CD4-positive, alpha-beta T cell treated with Interleukin-17A for 1 hour (primary cell): ENCODE results near the gene TTC31.
"Not testable (repeated sequence)": the region's sequence is repeated elsewhere in the genome, so short reads cannot be mapped to it uniquely, and the experiment has no call there.

ENCODE experiments used
- DNase-seq: peaks from one replicate; pipeline ENCODE4 v3.0.0-alpha.2; 2020

The TTC31 gene

GRCh38 chr2:74457549-74458131 lies 25.2 kb upstream of the TTC31 start:
- DNase-seq, result peak; percentile 88

GRCh38 chr2:74458132-74458937 lies 24.5 kb upstream of the TTC31 start, which contains the start of gene WBP1:
TSS of gene WBP1 (plus strand) at chr2:74458438. CDS start at chr2:74458603, 165 bp downstream.
- DNase-seq, result peak; percentile 100

GRCh38 chr2:74458938-74459363 lies 23.9 kb upstream of the TTC31 start:
- no peak for DNase-seq

DNA sequence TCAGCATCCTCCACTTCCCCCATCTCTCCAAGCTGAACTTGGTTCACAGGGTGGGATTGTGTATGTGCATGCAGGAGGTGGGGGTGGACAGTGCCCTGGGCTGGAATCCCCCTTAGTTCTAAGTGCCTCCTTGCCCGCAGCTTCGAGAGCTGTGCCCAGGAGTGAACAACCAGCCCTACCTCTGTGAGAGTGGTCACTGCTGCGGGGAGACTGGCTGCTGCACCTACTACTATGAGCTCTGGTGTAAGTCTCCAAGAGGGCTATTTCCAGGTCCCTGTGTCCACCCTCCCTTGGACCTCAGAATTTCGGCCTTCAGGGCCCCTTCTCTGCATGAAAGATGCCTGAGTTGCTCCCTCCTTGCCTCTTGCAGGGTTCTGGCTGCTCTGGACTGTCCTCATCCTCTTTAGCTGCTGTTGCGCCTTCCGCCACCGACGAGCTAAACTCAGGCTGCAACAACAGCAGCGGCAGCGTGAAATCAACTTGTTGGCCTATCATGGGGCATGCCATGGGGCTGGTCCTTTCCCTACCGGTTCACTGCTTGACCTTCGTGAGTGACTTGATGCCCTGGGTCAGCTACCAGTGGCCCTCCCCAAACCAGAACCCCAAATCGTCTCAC lies 23.3 kb upstream of the TTC31 start:
- not testable (repeated sequence) for DNase-seq

- not testable (repeated sequence) for DNase-seq
These were observed 22.7 kb upstream of the TTC31 start for GRCh38 chr2:74460187-74460586.

- DNase-seq, result no peak
These were observed 21.5 kb upstream of the TTC31 start for GRCh38 chr2:74461187-74462053.

GRCh38 chr2:74462054-74462785 lies 20.7 kb upstream of the TTC31 start:
- no peak for DNase-seq

DNA sequence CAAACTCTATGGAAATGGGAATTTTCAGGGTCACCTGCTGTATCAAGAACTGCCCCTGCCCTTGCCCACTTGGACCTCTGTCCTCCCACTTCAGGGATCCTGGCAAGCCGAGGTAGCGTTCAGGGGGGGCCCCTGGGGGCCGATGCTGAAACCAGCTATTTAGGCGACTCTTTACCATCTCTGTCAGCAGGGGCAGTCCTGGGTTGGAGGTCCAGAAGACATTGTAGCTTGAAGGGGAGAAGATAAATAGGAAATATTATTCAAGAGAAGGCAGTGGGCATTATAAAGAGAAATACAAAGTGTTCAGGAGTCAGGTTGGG lies 20.1 kb upstream of the TTC31 start:
- DNase-seq, result no peak

DNA sequence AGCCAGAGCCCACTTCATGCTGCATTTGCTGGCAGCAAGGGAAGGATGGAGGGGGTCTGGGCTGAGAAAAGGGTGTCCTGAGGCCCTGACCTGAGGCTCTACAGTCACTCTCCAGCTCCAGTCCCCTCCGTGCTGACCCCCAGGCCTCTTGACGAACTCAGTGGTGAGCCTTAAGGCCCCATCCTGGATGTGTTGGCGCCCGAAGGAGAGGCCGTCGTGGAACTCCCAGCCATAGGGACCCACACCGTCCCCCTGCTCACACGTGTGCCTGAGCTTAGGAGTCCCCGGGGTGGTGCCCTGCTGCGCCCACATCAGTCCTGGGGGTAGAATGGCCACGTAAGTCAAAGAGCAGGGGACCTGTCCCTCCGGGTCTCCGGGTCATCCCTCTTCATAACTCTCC lies 18.5 kb upstream of the TTC31 start:
- no peak for DNase-seq

DNA sequence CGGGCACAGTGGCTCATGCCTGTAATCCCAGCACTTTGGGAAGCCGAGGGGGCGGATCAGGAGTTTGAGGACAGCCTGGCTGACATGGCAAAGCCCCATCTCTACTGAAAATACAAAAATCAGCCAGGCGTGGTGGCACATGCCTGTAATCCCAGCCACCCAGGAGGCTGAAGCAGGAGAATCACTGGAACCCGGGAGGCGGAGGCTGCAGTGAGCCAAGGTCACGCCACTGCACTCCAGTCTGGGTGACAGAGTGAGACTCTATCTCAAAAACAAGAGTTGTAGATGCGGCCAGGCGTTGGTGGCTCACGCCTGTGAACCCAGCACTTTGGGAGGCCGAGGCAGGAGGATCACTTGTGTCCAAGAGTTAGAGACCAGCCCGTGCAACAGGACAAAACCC lies 12.1 kb upstream of the TTC31 start:
- DNase-seq, result not testable (repeated sequence)

DNA sequence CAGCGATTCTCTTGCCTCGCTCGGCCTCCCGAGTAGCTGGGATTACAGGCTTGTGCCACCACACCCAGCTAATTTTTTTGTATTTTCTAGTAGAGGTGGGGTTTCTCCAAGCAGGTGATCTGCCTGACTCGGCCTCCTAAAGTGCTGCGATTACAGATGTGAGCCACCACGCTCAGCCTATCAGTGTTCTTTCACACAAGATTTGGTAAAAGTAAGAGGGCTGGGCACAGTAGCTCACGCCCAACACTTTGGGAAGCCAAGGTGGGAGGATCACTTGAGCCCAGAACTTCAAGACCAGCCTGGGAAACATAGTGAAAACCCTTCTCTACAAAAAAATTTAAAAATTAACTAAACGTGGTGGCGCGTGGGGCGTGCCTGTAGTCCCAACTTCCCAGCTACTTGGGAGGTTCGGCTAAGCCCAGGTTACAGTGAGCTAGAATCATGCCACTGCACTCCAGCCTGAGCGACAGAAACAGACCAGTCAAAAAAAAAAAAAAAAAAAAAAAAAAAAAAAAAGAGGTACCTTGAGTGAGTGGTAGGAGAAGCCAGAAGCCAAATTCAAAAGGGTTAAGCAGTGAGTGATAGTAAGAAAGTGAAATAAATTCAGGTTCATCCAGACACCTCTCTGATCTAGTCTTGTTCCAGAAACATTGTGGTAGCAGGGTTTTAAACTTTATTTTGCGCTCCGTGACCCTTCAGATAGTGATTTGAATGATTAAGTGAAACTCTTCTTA lies 11.4 kb upstream of the TTC31 start:
- DNase-seq, result no peak

- DNase-seq, result peak; percentile 96
These were observed 10.6 kb upstream of the TTC31 start, which contains the start of gene MRPL53 for GRCh38 chr2:74472086-74472944. TSS of gene MRPL53 (minus strand) at chr2:74472680. CDS start at chr2:74472660, 20 bp downstream.

DNA sequence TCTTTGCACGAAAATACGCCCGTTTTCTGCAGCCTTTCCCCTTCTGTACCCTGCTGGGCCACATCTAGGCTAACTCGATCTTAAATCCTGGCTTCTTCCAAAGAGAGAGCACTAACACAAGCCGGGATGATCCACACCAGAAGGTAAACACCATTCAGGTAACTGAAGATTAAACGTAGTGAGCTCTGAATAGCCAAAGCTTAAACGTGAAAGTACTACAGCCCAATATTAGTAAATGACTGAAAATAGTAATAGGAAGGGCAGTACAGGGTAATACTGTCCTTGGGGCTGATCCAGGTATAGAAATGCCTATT lies 10.0 kb upstream of the TTC31 start:
- no peak for DNase-seq

DNA sequence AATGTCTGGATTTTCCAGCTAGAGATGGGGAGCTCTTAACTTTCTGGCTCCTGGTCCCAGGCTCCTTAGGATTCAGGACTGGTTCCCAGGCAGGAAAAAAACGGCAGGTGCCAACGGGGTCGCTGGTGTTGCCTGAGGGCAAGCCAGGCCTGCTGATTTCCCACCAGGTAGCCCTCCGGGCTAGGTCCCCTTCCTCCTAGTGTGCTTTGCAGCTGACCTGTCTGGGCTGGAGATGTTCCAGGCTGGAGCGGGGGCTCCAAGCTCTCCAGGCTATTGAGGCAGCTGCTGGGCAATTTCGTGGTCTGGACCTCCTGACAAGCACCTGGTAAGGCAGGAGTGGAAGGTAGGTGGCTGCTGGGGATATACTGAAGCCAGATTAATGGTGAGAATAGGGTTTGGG lies 8.4 kb upstream of the TTC31 start:
- no peak for DNase-seq

DNA sequence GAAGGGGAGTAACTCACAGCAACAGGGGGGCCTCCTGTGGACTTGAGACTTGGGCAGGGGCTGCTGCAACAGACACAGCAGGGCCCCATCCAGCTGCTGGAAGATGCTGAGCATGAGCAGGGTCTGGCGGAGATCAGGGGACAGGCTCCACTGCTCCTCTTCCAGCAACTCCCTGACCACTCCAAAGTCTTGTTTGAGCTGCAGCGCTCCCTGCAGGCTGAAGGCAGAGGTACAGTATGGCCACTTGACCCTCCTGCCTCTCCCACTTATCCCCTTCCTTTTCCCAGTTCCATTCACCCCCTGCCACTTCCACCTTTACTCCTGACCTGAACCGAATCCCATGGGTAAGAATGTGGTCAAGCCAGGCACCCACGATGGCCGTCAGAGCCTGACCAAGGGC lies 8.0 kb upstream of the TTC31 start:
- DNase-seq, result no peak

DNA sequence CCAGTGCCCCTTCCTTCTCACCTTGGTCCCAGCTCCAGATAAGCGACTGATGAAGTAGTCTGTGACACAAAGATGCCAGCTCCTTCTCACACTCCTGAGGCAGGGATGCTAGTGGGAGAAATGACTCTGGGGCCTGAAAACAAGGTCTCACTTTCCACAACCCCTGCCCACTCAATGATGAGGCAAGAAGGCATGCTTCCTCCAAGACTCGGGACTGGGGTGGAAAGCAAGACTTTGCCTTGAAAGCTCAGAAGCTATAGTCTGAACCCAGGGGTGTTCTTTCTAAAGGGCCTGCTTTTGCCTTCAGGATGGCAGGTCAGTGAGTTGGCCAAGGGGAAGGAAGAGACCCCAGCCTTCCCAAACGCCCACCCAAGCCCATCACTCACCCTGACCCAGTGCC lies 1.4 kb upstream of the TTC31 start:
- no peak for DNase-seq

DNA sequence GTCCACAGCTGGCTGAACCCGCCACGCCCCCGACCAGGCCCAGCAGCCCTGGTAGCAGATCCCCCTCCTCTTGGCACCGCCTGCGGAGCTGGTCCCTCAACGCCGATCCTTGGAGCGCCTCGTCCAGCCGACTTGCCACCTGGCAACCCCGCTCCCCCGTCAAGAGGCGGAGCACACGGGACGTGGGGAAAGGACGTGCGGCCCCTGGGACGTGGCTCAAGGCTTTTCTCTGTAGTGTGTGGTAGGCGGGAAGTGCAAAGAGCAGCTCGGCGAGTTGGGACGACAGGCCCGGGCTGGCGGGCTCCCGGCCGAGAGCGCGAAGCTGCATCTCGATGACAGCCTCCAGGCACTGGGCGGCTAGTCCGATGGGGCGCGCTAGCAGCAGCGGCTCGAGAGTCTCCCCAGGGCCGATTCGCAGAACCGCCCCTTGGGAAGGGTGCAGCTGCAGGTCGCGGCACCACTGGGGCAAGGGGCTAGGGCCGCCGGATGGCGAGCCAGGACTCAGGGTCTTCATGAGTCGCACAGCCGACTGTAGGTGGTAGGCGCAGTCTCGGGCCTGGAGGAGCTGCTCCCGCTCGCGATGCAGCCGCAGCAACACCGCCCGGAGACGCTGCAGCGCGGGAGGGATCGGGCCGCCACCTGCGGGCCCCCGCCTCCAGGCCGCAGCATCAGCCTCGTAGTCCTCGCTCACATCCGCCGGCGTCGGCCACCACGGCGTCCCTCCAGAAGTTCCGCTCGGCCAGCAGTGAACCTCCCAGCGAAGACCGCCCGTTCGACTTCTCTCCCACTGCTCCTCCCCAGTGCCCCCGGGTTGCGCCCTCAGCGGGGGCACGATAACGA lies 700 bp upstream of the TTC31 start:
- DNase-seq, result peak; percentile 70

- not testable (repeated sequence) for DNase-seq
These were observed 839 bp downstream of the TTC31 start for GRCh38 chr2:74483675-74484164.

- no peak for DNase-seq
These were observed 3.3 kb downstream of the TTC31 start for GRCh38 chr2:74486141-74486540.
